IMR-90 (cell line): ENCODE measurements around the gene TTC7B. TPM values are rescaled to one million over a fixed set of nuclear protein-coding genes. Genes with fewer than 3 reads are reported as not detected.
A peak's percentile ranks its signal among the peaks of the same experiment; 100 is the strongest.

Experiments
- ATAC-seq: fragments of 200-7000 bp; cut with Tn5 transposase; 2 replicates; pipeline ENCODE4 v1.9.1; 2020; ENCODE audit warnings: low read depth, mild to moderate bottlenecking, moderate library complexity
- BruUV-seq: library from RNA; stranded (reverse); fragments of 400-500 nt; replicated peaks from 2 replicates; lab custom pipeline; 2021; lab: Mats Ljungman, UMichigan
- CTCF ChIA-PET: fragments of 300-600 bp; formaldehyde crosslinking; extraction: SDS; loops from one replicate; lab custom pipeline; 2021; ENCODE audit warnings: antibody characterized with exemption; lab: Yijun Ruan, JAX
- POLR2A ChIA-PET: fragments of 300-600 bp; sonication (Branson Sonifier 250); formaldehyde crosslinking; loops from one replicate; lab custom pipeline; 2022; ENCODE audit warnings: antibody characterized with exemption; ENCODE audit not compliant: unreplicated experiment; lab: Charles Lee
- DNase-seq: peaks from one replicate; pipeline ENCODE4 v3.0.0; 2013
- H2AFZ ChIP-seq: replicated peaks from 2 replicates; pipeline ENCODE3; 2013; ENCODE audit warnings: low read length, mild to moderate bottlenecking; ENCODE audit not compliant: poor library complexity
- H2AK5ac ChIP-seq: 2 replicates; pipeline ENCODE4 v1.6.1; 2013; ENCODE audit warnings: low read depth, low read length, inconsistent platforms
- H2AK9ac ChIP-seq: replicated peaks from 2 replicates; pipeline ENCODE3; 2013; ENCODE audit warnings: mild to moderate bottlenecking, low read depth, low read length, moderate library complexity; ENCODE audit not compliant: poor library complexity
- H2BK120ac ChIP-seq: 2 replicates; pipeline ENCODE4 v1.6.1; 2013; ENCODE audit warnings: low read depth, low read length, inconsistent platforms
- H2BK15ac ChIP-seq: 3 replicates; pipeline ENCODE4 v1.6.1; 2013; ENCODE audit warnings: low read depth, low read length, inconsistent platforms
- H2BK20ac ChIP-seq: 2 replicates; pipeline ENCODE4 v1.6.1; 2013; ENCODE audit warnings: low read depth, mild to moderate bottlenecking, inconsistent platforms, low read length, moderate library complexity
- H2BK5ac ChIP-seq: 2 replicates; pipeline ENCODE4 v1.6.1; 2013; ENCODE audit warnings: mild to moderate bottlenecking, low read depth, low read length, inconsistent platforms; ENCODE audit not compliant: poor library complexity, severe bottlenecking
- H3K14ac ChIP-seq: replicated peaks from 2 replicates; pipeline ENCODE4 v1.6.1; 2013; ENCODE audit warnings: low read depth, low read length, inconsistent platforms
- H3K18ac ChIP-seq: 2 replicates; pipeline ENCODE4 v1.6.1; 2013; ENCODE audit warnings: low read depth, low read length, control low read depth
- H3K23ac ChIP-seq: 2 replicates; pipeline ENCODE4 v1.6.1; 2013; ENCODE audit warnings: low read depth, low read length, inconsistent platforms
- H3K27ac ChIP-seq: 2 replicates; pipeline ENCODE4 v1.5.1; 2013; ENCODE audit warnings: mild to moderate bottlenecking, control low read depth, low read length; ENCODE audit not compliant: insufficient read depth
- H3K27me3 ChIP-seq: 2 replicates; pipeline ENCODE4 v1.6.1; 2013; ENCODE audit warnings: low read length; ENCODE audit not compliant: control insufficient read depth, insufficient read depth
- H3K36me3 ChIP-seq: 2 replicates; pipeline ENCODE4 v1.6.1; 2013; ENCODE audit warnings: low read length, mixed read lengths; ENCODE audit not compliant: control insufficient read depth, insufficient read depth
- H3K4ac ChIP-seq: 2 replicates; pipeline ENCODE4 v1.6.1; 2013; ENCODE audit warnings: low read depth, low read length, inconsistent platforms
- H3K4me1 ChIP-seq: 2 replicates; pipeline ENCODE4 v1.6.1; 2013; ENCODE audit warnings: low read length, mixed read lengths; ENCODE audit not compliant: control insufficient read depth, insufficient read depth
- H3K4me2 ChIP-seq: 2 replicates; pipeline ENCODE4 v1.6.1; 2013; ENCODE audit warnings: low read depth, mild to moderate bottlenecking, control low read depth, low read length, moderate library complexity
- H3K4me3 ChIP-seq: 2 replicates; pipeline ENCODE4 v1.5.1; 2013; ENCODE audit warnings: low read depth, mild to moderate bottlenecking, control low read depth, low read length, moderate library complexity; ENCODE audit not compliant: insufficient read depth
- H3K56ac ChIP-seq: 2 replicates; pipeline ENCODE4 v1.6.1; 2013; ENCODE audit warnings: low read length, inconsistent platforms; ENCODE audit not compliant: insufficient read depth; ENCODE audit errors: extremely low read depth
- H3K79me1 ChIP-seq, 2 experiments: 2 replicates each; pipeline ENCODE4 v1.6.1; 2013; ENCODE audit warnings: low read length in 2 of 2, inconsistent platforms in 1 of 2, low read depth in 1 of 2
- H3K9ac ChIP-seq: 2 replicates; pipeline ENCODE4 v1.6.1; 2013; ENCODE audit warnings: low read depth, low read length, control low read depth
- H3K9me1 ChIP-seq: 2 replicates; pipeline ENCODE4 v1.6.1; 2013; ENCODE audit warnings: low read length, inconsistent platforms; ENCODE audit not compliant: insufficient read depth
- H3K9me3 ChIP-seq: 2 replicates; pipeline ENCODE4 v1.6.1; 2013; ENCODE audit warnings: low read length; ENCODE audit not compliant: control insufficient read depth, insufficient read depth
- H4K20me1 ChIP-seq: 2 replicates; pipeline ENCODE4 v1.6.1; 2013; ENCODE audit warnings: low read length, inconsistent platforms; ENCODE audit not compliant: insufficient read depth
- H4K5ac ChIP-seq: 2 replicates; pipeline ENCODE4 v1.6.1; 2013; ENCODE audit warnings: mild to moderate bottlenecking, low read depth, low read length, control low read depth
- H4K8ac ChIP-seq, 2 experiments: 2 replicates each; pipeline ENCODE4 v1.6.1; 2013; ENCODE audit warnings: low read depth in 2 of 2, low read length in 2 of 2, control low read depth in 1 of 2, inconsistent platforms in 1 of 2
- H4K91ac ChIP-seq: 2 replicates; pipeline ENCODE4 v1.6.1; 2013; ENCODE audit warnings: low read depth, low read length, inconsistent platforms; ENCODE audit not compliant: insufficient read depth
- BHLHE40 ChIP-seq: fragments of 150-350 bp; IDR thresholded peaks from 2 replicates; pipeline ENCODE4 v1.6.1; 2016; ENCODE audit warnings: mild to moderate bottlenecking, low read depth, low read length
- CEBPB ChIP-seq: IDR thresholded peaks from 2 replicates; pipeline ENCODE4 v1.6.1; 2012; ENCODE audit warnings: low read depth, low read length, improper control_type of control experiment
- CHD1 ChIP-seq: IDR thresholded peaks from 2 replicates; pipeline ENCODE4 v1.6.1; 2012; ENCODE audit warnings: low read depth, low read length, improper control_type of control experiment
- CTCF ChIP-seq: conservative IDR thresholded peaks from 2 replicates; pipeline ENCODE4 v1.5.1; 2012; ENCODE audit warnings: mild to moderate bottlenecking, low read depth, low read length, improper control_type of control experiment
- ELK1 ChIP-seq: fragments of 150-350 bp; IDR thresholded peaks from 2 replicates; pipeline ENCODE4 v1.6.1; 2016; ENCODE audit warnings: low read depth, mild to moderate bottlenecking, low read length, moderate library complexity, borderline replicate concordance
- FOS ChIP-seq: fragments of 150-350 bp; IDR thresholded peaks from 2 replicates; pipeline ENCODE4 v1.6.1; 2016; ENCODE audit warnings: low read depth, low read length
- MAFK ChIP-seq: IDR thresholded peaks from 2 replicates; pipeline ENCODE4 v1.6.1; 2012; ENCODE audit warnings: low read depth, low read length, improper control_type of control experiment
- MAZ ChIP-seq: IDR thresholded peaks from 2 replicates; pipeline ENCODE4 v1.6.1; 2012; ENCODE audit warnings: low read depth, mild to moderate bottlenecking, low read length, improper control_type of control experiment, moderate library complexity, borderline replicate concordance
- MXI1 ChIP-seq: IDR thresholded peaks from 2 replicates; pipeline ENCODE4 v1.6.1; 2012; ENCODE audit warnings: low read depth, mild to moderate bottlenecking, low read length, moderate library complexity, borderline replicate concordance
- NFE2L2 ChIP-seq: fragments of 150-350 bp; IDR thresholded peaks from 2 replicates; pipeline ENCODE4 v1.6.1; 2016; ENCODE audit warnings: low read depth, mild to moderate bottlenecking, low read length
- POLR2A ChIP-seq: IDR thresholded peaks from 2 replicates; pipeline ENCODE4 v1.6.1; 2012; ENCODE audit warnings: mild to moderate bottlenecking, low read depth, low read length
- RAD21 ChIP-seq: IDR thresholded peaks from 2 replicates; pipeline ENCODE4 v1.6.1; 2012; ENCODE audit warnings: low read length, improper control_type of control experiment
- RCOR1 ChIP-seq: IDR thresholded peaks from 2 replicates; pipeline ENCODE4 v1.6.1; 2012; ENCODE audit warnings: mild to moderate bottlenecking, low read length, improper control_type of control experiment; ENCODE audit not compliant: insufficient replicate concordance
- RFX5 ChIP-seq: IDR thresholded peaks from 2 replicates; pipeline ENCODE4 v1.8.0; 2012; ENCODE audit warnings: low read depth, mild to moderate bottlenecking, low read length, moderate library complexity
- SMC3 ChIP-seq: fragments of 150-350 bp; IDR thresholded peaks from 2 replicates; pipeline ENCODE4 v1.6.1; 2016; ENCODE audit warnings: low read depth, mild to moderate bottlenecking, antibody characterized with exemption, low read length, moderate library complexity
- USF2 ChIP-seq: fragments of 150-350 bp; IDR thresholded peaks from 2 replicates; pipeline ENCODE4 v1.6.1; 2017; ENCODE audit warnings: mild to moderate bottlenecking, antibody characterized with exemption, low read length, low read depth
- WGBS, 2 experiments: methylation state at CpG; one replicate each; pipeline versions ENCODE4 v1.1.5 to v1.1.7; 2013; ENCODE audit warnings: missing lambda C conversion rate in 2 of 2; ENCODE audit not compliant: insufficient read length in 1 of 2; ENCODE audit errors: extremely low coverage in 2 of 2; 5-methylcytosine and 5-hydroxymethylcytosine counted together
- dilution Hi-C: fragments of 300-500 bp; cut with HindIII; formaldehyde crosslinking; loops from one replicate; pipeline ENCODE4 v1.14.3; 2018; ENCODE audit warnings: low sequenced_read_pairs; ENCODE audit not compliant: unreplicated experiment
- in situ Hi-C: fragments of 300-500 bp; cut with MboI; formaldehyde crosslinking; loops from 3 replicates; pipeline ENCODE4 v1.14.3; 2019; ENCODE audit warnings: low sequenced_read_pairs, inconsistent platforms, mixed read lengths
- intact Hi-C: fragments of 100-400 bp; cut with micrococcal nuclease; formaldehyde crosslinking; loops from 2 replicates; pipeline ENCODE4 v1.10.0; 2022
- polyA plus RNA-seq, 3 experiments: library from polyadenylated mRNA; depleted of rRNA; stranded (reverse); fragments of >200 nt; gene quantifications; 2 replicates each; pipeline ENCODE4 v1.2.3, GENCODE V29; 2012; ENCODE audit warnings: low replicate concordance in 1 of 3
- total RNA-seq: library from RNA; depleted of rRNA; stranded (reverse); fragments of >200 nt; gene quantifications from 2 replicates; pipeline ENCODE4 v1.2.3, GENCODE V29; 2012

TTC7B gene
- total and polyA plus RNA-seq, 2 of the 4 experiments (the other 2 are of a cell fraction) = 18.1 to 35.3 TPM

- H4K5ac ChIP-seq = peak overlapping the region; percentile 5; the same call in 1 of the 2 replicates
- no CpG with 5 or more reads among the region's 7 CpGs for WGBS, 2 experiments
- peak overlapping the region; percentile 14; the same call in 1 of the 2 replicates for H3K4ac ChIP-seq
- in situ Hi-C loops = no loop called here
- ATAC-seq (peak; percentile 64), DNase-seq (peak; percentile 75)
- no peak overlapping the region for H3K9ac ChIP-seq
- TF ChIP-seq USF2 = no peak
- TF ChIP-seq CTCF = no peak
- peak; percentile 62; the same call in 1 of the 2 replicates for TF ChIP-seq MAZ
- TF ChIP-seq SMC3 = no peak
- TF ChIP-seq POLR2A = no peak
- TF ChIP-seq RAD21 = no peak
- TF ChIP-seq RFX5 = no peak
- 0 out of 2 replicates have a peak, but pooled peaks have one; percentile 29 for TF ChIP-seq FOS
- TF ChIP-seq ELK1 = no peak
- TF ChIP-seq MAFK = no peak
- TF ChIP-seq NFE2L2 = no peak
- TF ChIP-seq BHLHE40 = peak; percentile 44
- peak; percentile 71 for TF ChIP-seq CEBPB
- no peak for TF ChIP-seq CHD1
- TF ChIP-seq MXI1 = no peak
- TF ChIP-seq RCOR1 = peak; percentile 43
- dilution Hi-C loops = no loop called here
- H3K56ac ChIP-seq = no peak overlapping the region
- no peaks in the 10 kb centered on the region for H3K27me3 ChIP-seq
- intact Hi-C loops = no loop called here
- peaks cover 7% of the 10 kb centered on the region for H3K36me3 ChIP-seq
- H3K14ac ChIP-seq = no peak overlapping the region
- H3K79me1 ChIP-seq = peaks cover 5 to 20% of the 10 kb centered on the region in 2 experiments; a peak in 2 of 4 replicates
- H4K20me1 ChIP-seq = no peaks in the 10 kb centered on the region
- peaks cover 21% of the 10 kb centered on the region for H3K9me1 ChIP-seq
- H2BK120ac ChIP-seq = no peak overlapping the region; the same call in 1 of the 2 replicates
- H2BK5ac ChIP-seq = no peak overlapping the region
- H3K4me1 ChIP-seq = peaks cover 18% of the 10 kb centered on the region
- no peak overlapping the region for H3K4me2 ChIP-seq
- H3K27ac ChIP-seq = peak overlapping the region; percentile 7; the same call in 1 of the 2 replicates
- peak overlapping the region; percentile 5; the same call in 1 of the 2 replicates for H2AK5ac ChIP-seq
- CTCF ChIA-PET = no interaction called here
- H3K23ac ChIP-seq = no peak overlapping the region
- H3K9me3 ChIP-seq = no peaks in the 10 kb centered on the region
- peak overlapping the region; percentile 1 for H2AFZ ChIP-seq
- BruUV-seq = no TSS peak
- no peak overlapping the region for H2BK20ac ChIP-seq
- peak overlapping the region; percentile 26; the same call in 1 of the 2 replicates for H3K18ac ChIP-seq
- H4K91ac ChIP-seq = no peak overlapping the region
- POLR2A ChIA-PET = no interaction called here
- peak overlapping the region; percentile 8 to 35; a peak in 1 of 4 replicates for H4K8ac ChIP-seq
- H3K4me3 ChIP-seq = no peak overlapping the region
- H2BK15ac ChIP-seq = 0 out of 3 replicates have a peak overlapping the region, but pooled peaks have one; percentile 19
- H2AK9ac ChIP-seq = no peak overlapping the region
Measured at GRCh38 chr14:90675399-90675798, 140.8 kb downstream of the TTC7B start.
